Glomerular visceral epithelial cell (primary cell): Measurements from ENCODE around the gene SLC43A3.

Experiments
- DNase-seq: peaks from one replicate; pipeline ENCODE4 v3.0.0-alpha.2; 2016; ENCODE audit errors: extremely low spot score

The SLC43A3 gene

GRCh38 chr11:57427727-57428082, 784 bp upstream of the SLC43A3 start:
- no peak for DNase-seq

- no peak for DNase-seq
Observed at GRCh38 chr11:57426439-57426928, 437 bp downstream of the SLC43A3 start.

- DNase-seq: no peak
Observed at GRCh38 chr11:57425565-57426438, 1.1 kb downstream of the SLC43A3 start.

GRCh38 chr11:57424792-57425564, 1.9 kb downstream of the SLC43A3 start:
- DNase-seq: peak; percentile 97

GRCh38 chr11:57424137-57424791, 2.7 kb downstream of the SLC43A3 start:
- no peak for DNase-seq

- no peak for DNase-seq
Observed at GRCh38 chr11:57422669-57423068, 4.3 kb downstream of the SLC43A3 start.

GRCh38 chr11:57421805-57422204, 5.1 kb downstream of the SLC43A3 start:
- no peak for DNase-seq

GRCh38 chr11:57421066-57421465, 5.9 kb downstream of the SLC43A3 start:
- DNase-seq: no peak

GRCh38 chr11:57419146-57419545, 7.8 kb downstream of the SLC43A3 start:
- DNase-seq: no peak

- no peak for DNase-seq
Observed at GRCh38 chr11:57418131-57418530, 8.8 kb downstream of the SLC43A3 start.

- no peak for DNase-seq
Observed at GRCh38 chr11:57417056-57417455, 9.9 kb downstream of the SLC43A3 start.

GRCh38 chr11:57416436-57416835, 10.5 kb downstream of the SLC43A3 start:
- no peak for DNase-seq

- DNase-seq: no peak
Observed at GRCh38 chr11:57414612-57415212, 12.2 kb downstream of the SLC43A3 start.

GRCh38 chr11:57413681-57414080, 13.2 kb downstream of the SLC43A3 start:
- DNase-seq: no peak

- peak; percentile 69 for DNase-seq
Observed at GRCh38 chr11:57410287-57410686, 16.6 kb downstream of the SLC43A3 start.

GRCh38 chr11:57409321-57410100, 17.4 kb downstream of the SLC43A3 start:
- DNase-seq: no peak

GRCh38 chr11:57408771-57409170, 18.1 kb downstream of the SLC43A3 start:
- no peak for DNase-seq

- DNase-seq: no peak
Observed at GRCh38 chr11:57407941-57408475, 18.9 kb downstream of the SLC43A3 start.

- DNase-seq: no peak
Observed at GRCh38 chr11:57407010-57407920, 19.7 kb downstream of the SLC43A3 start.
